Adipose tissue (tissue), 3 donors: ENCODE data around the gene ZNF761. TPM values are rescaled to one million over a fixed set of nuclear protein-coding genes. Genes with fewer than 3 reads are reported as not detected.
"Not testable (repeated sequence)": the region's sequence is repeated elsewhere in the genome, so short reads cannot be mapped to it uniquely, and the experiment has no call there.

Experiments
- H3K27ac ChIP-seq: one replicate; pipeline ENCODE4 v1.5.1; 2013; ENCODE audit warnings: low read depth, low read length
- WGBS, 3 donors: extraction: QIAGEN DNeasy Blood & Tissue Kit; methylation state at CpG; one replicate each; pipeline ENCODE4 v1.1.7; 2013; 5-methylcytosine and 5-hydroxymethylcytosine counted together
- polyA plus RNA-seq, 3 donors: library from polyadenylated mRNA; stranded (reverse); fragments of 200-250 nt; gene quantifications; one replicate each; pipeline ENCODE4 v1.2.3, GENCODE V29; 2013
- donor health status: healthy with polysubstance abuse.
- donor health status: Bipolar disorder and iron deficiency.
- donor health status: healthy.

ZNF761 gene
- polyA plus RNA-seq, 3 donors: 5.1 to 7.6 (median 7.1) TPM

GRCh38 chr19:53443809-53444208, 12.0 kb downstream of the ZNF761 start:
- H3K27ac ChIP-seq: not testable (repeated sequence)
- WGBS, 3 donors: 70 to 88% (median 84%) methylated on average over 2 of the region's 2 CpGs

- H3K27ac ChIP-seq: not testable (repeated sequence)
- WGBS, 3 donors: 89 to 99% (median 95%) methylated on average over 5 of the region's 5 CpGs
These were observed 15.4 kb downstream of the ZNF761 start for GRCh38 chr19:53447196-53447595.

GRCh38 chr19:53455828-53456227, 24.0 kb downstream of the ZNF761 start:
- WGBS, 3 donors: 87 to 99% (median 93%) methylated on average over 9 of the region's 9 CpGs
- no peak overlapping the region for H3K27ac ChIP-seq

GRCh38 chr19:53460131-53460721, 28.4 kb downstream of the ZNF761 start:
- not testable (repeated sequence) for H3K27ac ChIP-seq
- WGBS, 3 donors: 47 to 54% (median 49%) methylated on average over 11 of the region's 11 CpGs

- WGBS, 3 donors: 76 to 93% (median 88%) methylated on average over 6 of the region's 6 CpGs
- no peak overlapping the region for H3K27ac ChIP-seq
These were observed 30.1 kb downstream of the ZNF761 start for GRCh38 chr19:53461866-53462265.

- WGBS, 3 donors: 49 to 53% (median 49%) methylated on average over 14 of the region's 14 CpGs
- no peak overlapping the region for H3K27ac ChIP-seq
These were observed 31.1 kb downstream of the ZNF761 start for GRCh38 chr19:53462861-53463260.

GRCh38 chr19:53463263-53463662, 31.5 kb downstream of the ZNF761 start:
- H3K27ac ChIP-seq: no peak overlapping the region
- WGBS, 3 donors: 9 to 12% (median 11%) methylated on average over 16 to 19 of the region's 19 CpGs

GRCh38 chr19:53466726-53467484, 35.1 kb downstream of the ZNF761 start:
- 8 to 10% (median 9%) methylated on average over 31 of the region's 31 CpGs for WGBS, 3 donors
- H3K27ac ChIP-seq: no peak overlapping the region

- 0% methylated on average over 51 to 55 of the region's 55 CpGs for WGBS, 3 donors
- H3K27ac ChIP-seq: no peak within 1 kb of the TSS
These were observed 35.9 kb downstream of the ZNF761 start, which contains the start of gene ZNF813 for GRCh38 chr19:53467485-53468262. Gene ZNF813 (plus strand): TSS chr19:53467733. CDS start chr19:53483823, 16,090 bp downstream.

- not testable (repeated sequence) for H3K27ac ChIP-seq
- WGBS, 3 donors: 24 to 32% (median 27%) methylated on average over 8 of the region's 8 CpGs
These were observed 36.8 kb downstream of the ZNF761 start for GRCh38 chr19:53468628-53469027.

GRCh38 chr19:53471916-53472315, 40.1 kb downstream of the ZNF761 start:
- 89 to 97% (median 96%) methylated on average over 7 of the region's 7 CpGs for WGBS, 3 donors
- H3K27ac ChIP-seq: no peak overlapping the region

- 50 to 77% (median 57%) methylated on average over 1 of the region's 1 CpG for WGBS, 3 donors
- H3K27ac ChIP-seq: not testable (repeated sequence)
These were observed 43.0 kb downstream of the ZNF761 start for GRCh38 chr19:53474832-53475231.

- not testable (repeated sequence) for H3K27ac ChIP-seq
- WGBS, 3 donors: 87 to 91% (median 88%) methylated on average over 6 of the region's 6 CpGs
These were observed 43.7 kb downstream of the ZNF761 start for GRCh38 chr19:53475470-53475869.

GRCh38 chr19:53483751-53484150, 52.0 kb downstream of the ZNF761 start:
- WGBS, 3 donors: 88 to 98% (median 95%) methylated on average over 2 of the region's 2 CpGs
- H3K27ac ChIP-seq: not testable (repeated sequence)

GRCh38 chr19:53485046-53486004, 53.5 kb downstream of the ZNF761 start:
- 79 to 89% (median 79%) methylated on average over 8 of the region's 8 CpGs for WGBS, 3 donors
- H3K27ac ChIP-seq: no peak overlapping the region

- H3K27ac ChIP-seq: no peak overlapping the region
- WGBS, 3 donors: 97 to 98% (median 98%) methylated on average over 5 of the region's 5 CpGs
These were observed 60.4 kb downstream of the ZNF761 start for GRCh38 chr19:53492153-53492552.

GRCh38 chr19:53497311-53498023, 65.7 kb downstream of the ZNF761 start:
- not testable (repeated sequence) for H3K27ac ChIP-seq
- 30 to 64% (median 59%) methylated on average over 11 of the region's 11 CpGs for WGBS, 3 donors

GRCh38 chr19:53498024-53498395, 66.2 kb downstream of the ZNF761 start:
- not testable (repeated sequence) for H3K27ac ChIP-seq
- WGBS, 3 donors: 45 to 59% (median 56%) methylated on average over 4 of the region's 4 CpGs
